ENCODE results near the gene STARD4. TPM values are rescaled to one million over a fixed set of nuclear protein-coding genes. Genes with fewer than 3 reads are reported as not detected.

Gene STARD4
- 1 to 10 TPM; 2.8 to 8.6 (median 7.5) TPM for polyA plus RNA-seq

GRCh38 chr5:111512375-111513130, at the start of gene STARD4:
TSS of gene STARD4 (minus strand) at chr5:111512535. CDS start at chr5:111507433, 5,102 bp downstream.
- WGBS, 3 donors: 0 to 1% (median 0%) methylated on average over 41 of the region's 41 CpGs
- H3K27ac ChIP-seq (ENCODE audit: low read depth, low read length): no peak within 1 kb of the TSS

GRCh38 chr5:111559680-111560079, 47.3 kb upstream of the STARD4 start:
- no peak overlapping the region for H3K27ac ChIP-seq (ENCODE audit: low read depth, low read length)

- WGBS, 3 donors: 91 to 100% (median 93%) methylated on average over 1 of the region's 1 CpG
- H3K27ac ChIP-seq (ENCODE audit: low read depth, low read length): no peak overlapping the region
These were observed 45.4 kb upstream of the STARD4 start for GRCh38 chr5:111557686-111558085.

DNA sequence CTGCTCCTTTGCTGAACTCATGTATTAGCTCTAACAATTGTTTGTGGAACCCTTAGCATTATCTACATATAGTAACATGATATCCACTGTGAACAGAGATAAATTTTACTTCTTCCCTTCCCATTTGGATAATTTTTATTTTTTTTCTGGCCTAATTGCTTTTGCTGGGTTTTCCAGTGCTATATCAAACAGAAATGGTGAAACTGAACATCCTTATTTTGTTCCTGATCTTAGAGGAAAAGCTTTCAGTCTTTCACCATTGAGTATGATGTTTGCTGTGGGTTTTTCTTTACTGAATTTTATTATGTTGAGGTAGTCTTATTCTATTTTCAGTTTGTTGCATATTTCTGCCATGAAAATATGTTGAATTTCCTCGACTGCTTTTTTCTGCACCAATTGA, 44.8 kb upstream of the STARD4 start:
- 84 to 100% (median 94%) methylated on average over 1 of the region's 1 CpG for WGBS, 3 donors
- no peak overlapping the region for H3K27ac ChIP-seq (ENCODE audit: low read depth, low read length)

- H3K27ac ChIP-seq (ENCODE audit: low read depth, low read length): no peak overlapping the region
- 72 to 80% (median 79%) methylated on average over 3 of the region's 3 CpGs for WGBS, 3 donors
These were observed 44.2 kb upstream of the STARD4 start for GRCh38 chr5:111556501-111556900.

DNA sequence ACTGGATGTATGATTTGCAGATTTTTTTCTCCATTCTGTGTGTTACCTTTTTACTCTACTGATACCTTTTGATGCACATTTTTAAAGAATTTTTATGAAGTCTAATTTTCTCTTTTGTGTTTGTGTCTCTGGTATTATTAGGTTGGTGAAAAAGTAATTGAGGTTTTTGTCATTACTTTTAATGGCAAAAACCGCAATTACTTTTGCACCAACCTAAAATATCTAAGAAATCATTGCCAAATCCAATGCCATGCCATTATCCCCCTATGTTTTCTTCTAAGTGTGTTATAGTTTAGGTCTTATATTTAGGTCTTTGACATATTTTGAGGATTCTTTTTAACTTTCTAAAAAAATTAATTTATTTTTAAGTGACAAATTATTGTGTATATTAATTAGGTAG, 43.4 kb upstream of the STARD4 start:
- 92 to 98% (median 96%) methylated on average over 1 of the region's 1 CpG for WGBS, 3 donors
- no peak overlapping the region for H3K27ac ChIP-seq (ENCODE audit: low read depth, low read length)

- 37 to 56% (median 45%) methylated on average over 1 of the region's 1 CpG for WGBS, 3 donors
- H3K27ac ChIP-seq (ENCODE audit: low read depth, low read length): no peak overlapping the region
These were observed 41.5 kb upstream of the STARD4 start for GRCh38 chr5:111553868-111554267.

DNA sequence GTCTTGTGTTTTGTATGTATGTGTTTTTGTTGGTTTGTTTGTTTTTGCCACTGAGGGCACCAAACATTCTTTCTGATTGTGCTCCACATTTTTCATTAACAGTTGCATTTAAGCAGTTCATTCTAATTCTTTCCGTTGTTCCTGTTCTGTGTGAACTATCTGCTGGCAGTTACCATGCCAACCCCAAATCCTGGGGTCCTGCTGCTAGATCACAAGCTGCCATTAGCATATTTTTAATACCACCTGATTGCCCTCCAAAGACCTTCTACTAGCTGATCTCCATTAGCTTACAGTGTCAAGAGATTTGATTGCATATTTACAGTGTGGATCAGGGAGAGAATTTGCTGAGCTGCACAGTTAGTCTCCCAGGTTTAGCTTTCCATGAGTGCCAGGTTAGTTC, 40.6 kb upstream of the STARD4 start:
- H3K27ac ChIP-seq (ENCODE audit: low read depth, low read length): no peak overlapping the region
- 92 to 97% (median 93%) methylated on average over 1 of the region's 1 CpG for WGBS, 3 donors

DNA sequence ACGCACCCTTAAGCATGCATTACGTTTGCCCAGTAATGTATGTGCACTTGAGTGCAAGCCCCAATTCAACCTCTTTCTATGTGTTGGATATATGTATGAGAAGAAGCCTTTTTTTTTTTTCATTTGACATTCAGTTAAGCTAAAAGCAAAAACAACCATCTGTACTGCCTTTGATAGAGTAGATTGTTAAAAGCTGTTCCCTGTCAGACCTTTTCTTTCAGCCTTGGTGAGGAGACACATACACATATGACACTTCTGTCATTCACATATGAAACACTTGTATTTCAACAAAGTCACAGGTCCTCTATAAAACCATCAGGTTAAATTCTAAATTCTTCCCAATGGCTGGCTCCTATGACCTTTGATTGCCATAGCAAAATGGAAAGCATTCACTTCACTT, 40.2 kb upstream of the STARD4 start:
- H3K27ac ChIP-seq (ENCODE audit: low read depth, low read length): no peak overlapping the region
- WGBS, 3 donors: 74 to 93% (median 90%) methylated on average over 2 of the region's 2 CpGs

- 45 to 66% (median 53%) methylated on average over 7 of the region's 7 CpGs for WGBS, 3 donors
- no peak overlapping the region for H3K27ac ChIP-seq (ENCODE audit: low read depth, low read length)
These were observed 39.4 kb upstream of the STARD4 start for GRCh38 chr5:111551569-111552275.

- WGBS, 3 donors: 54 to 81% (median 59%) methylated on average over 1 of the region's 1 CpG
- H3K27ac ChIP-seq (ENCODE audit: low read depth, low read length): no peak overlapping the region
These were observed 38.8 kb upstream of the STARD4 start for GRCh38 chr5:111551161-111551560.

- 26 to 29% (median 27%) methylated on average over 8 of the region's 8 CpGs for WGBS, 3 donors
- H3K27ac ChIP-seq (ENCODE audit: low read depth, low read length): no peak overlapping the region
These were observed 38.1 kb upstream of the STARD4 start for GRCh38 chr5:111550282-111551020.

DNA sequence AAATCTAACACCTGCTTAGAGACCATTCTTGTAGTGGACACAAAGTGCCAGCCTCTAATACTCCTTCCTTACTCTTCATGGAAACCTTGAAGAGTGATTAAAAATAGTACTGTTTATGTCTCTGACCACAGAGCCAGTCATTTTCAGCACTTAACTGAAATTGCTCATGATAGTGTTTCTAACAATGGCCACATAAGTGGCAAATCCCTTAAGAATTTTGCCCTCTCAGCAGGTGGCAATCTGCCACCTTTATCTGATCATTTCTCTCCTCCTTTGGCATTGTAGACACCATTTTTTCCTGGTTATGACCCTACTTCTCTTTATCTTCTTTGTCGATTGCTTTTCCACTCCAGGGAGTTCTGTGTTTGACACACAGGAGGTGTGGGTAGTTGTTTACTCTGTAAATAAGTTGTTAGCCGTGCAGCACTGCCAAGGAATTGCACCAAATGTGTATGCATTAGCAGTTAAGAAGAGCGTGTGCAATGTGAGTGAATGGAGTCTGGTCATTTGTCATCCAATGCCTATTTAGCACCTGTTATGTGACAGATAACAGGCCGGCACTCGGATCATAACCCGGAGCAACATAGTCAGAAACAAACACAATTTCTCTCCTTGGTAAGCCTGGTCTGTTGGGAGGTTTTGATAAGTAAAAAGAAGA, 36.8 kb upstream of the STARD4 start:
- no peak overlapping the region for H3K27ac ChIP-seq (ENCODE audit: low read depth, low read length)
- WGBS, 3 donors: 22 to 87% (median 84%) methylated on average over 6 of the region's 6 CpGs

DNA sequence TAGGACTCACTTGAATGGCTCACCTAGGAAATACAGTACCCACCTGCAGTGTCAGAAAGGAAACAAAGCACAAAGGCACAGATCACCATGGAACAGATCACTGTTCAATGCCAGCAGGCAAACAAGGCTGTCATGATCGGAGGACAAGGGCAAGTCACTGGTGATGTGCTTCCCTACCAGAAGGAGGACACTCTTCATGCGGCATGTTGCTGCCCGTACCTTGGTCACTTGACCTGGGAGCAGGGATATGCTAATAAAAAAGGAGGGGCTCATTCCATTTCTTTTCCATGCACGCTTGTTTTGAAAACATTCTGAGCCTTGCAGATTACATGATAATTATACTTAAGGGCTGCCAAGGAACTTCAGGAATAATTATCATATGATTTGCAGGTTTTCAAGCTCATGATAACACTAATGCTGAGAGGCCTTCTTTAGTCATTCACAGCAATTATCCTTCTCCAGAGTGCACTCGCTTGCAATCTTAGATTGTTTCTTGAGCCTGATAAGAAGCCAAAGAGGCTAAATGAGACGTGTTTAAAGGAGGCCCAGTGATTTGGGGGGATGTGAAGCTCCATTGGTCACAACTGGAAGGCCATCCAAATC, 36.1 kb upstream of the STARD4 start:
- no peak overlapping the region for H3K27ac ChIP-seq (ENCODE audit: low read depth, low read length)
- 75 to 87% (median 85%) methylated on average over 6 of the region's 6 CpGs for WGBS, 3 donors

DNA sequence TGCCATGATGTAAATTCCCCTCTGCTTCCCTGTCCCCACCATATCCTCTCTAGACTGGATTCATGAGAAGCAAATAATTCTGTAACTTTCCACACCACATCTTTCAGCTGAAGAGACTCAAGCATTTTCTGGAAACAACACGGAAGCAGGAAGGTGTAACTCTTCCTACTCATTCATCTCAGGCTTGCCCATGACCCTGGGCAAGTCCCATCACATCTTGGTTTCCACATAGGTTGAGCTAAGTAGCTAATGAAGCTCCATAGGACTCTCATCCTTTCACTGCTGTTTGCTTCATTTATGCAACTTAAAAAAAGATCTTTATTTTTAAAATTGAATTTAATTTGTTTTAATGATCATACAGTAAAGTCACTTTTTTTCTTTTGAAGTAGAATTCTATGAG, 32.7 kb upstream of the STARD4 start:
- WGBS, 3 donors: 75 to 86% (median 79%) methylated on average over 1 of the region's 1 CpG
- H3K27ac ChIP-seq (ENCODE audit: low read depth, low read length): no peak overlapping the region

DNA sequence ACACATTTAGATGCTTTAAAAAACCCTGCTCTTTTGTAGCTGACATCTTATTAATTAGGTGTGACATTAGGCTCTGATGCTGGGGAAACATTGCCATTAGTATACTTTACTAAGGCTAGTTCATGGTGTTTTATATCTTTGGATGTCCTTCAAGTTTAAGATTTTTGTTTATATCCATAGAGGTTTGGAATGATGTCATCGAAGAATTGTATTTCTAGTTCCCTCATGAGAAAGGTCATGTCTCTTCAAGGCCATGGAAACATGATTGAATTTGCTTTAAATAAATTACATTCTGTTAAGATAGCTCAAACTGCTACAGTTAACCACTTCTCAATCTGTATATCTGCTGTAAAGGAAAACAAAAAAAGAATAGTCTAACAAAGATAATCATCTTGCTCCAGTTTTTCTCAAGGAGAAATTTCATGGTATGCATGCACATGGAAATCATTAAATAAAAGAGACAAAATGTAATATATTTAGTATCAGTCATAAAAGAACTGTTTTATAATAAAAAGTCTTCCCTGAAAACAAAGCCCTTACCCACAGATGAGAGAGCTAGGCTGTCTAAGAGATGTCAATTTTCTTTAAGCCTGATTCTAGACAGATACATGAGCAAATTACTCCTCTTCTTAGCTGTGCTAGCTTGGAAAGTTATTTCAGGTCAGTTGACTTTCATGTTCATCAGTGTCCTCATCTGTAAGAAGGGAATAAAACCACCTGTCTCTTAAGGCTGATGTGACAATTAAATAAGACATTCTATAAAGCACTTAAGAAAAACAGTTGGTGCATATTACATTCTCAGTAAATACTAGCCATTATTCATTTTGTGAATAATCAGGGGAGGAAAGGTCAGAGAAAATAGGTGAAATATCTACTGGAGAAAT, 25.0 kb upstream of the STARD4 start:
- 60 to 73% (median 67%) methylated on average over 1 of the region's 1 CpG for WGBS, 3 donors

GRCh38 chr5:111535879-111536549, 23.7 kb upstream of the STARD4 start:
- H3K27ac ChIP-seq (ENCODE audit: low read depth, low read length): no peak overlapping the region
- 76 to 88% (median 86%) methylated on average over 1 of the region's 1 CpG for WGBS, 3 donors

More for the DNA sequence above, 25.0 kb upstream of the STARD4 start:
- H3K27ac ChIP-seq (ENCODE audit: low read depth, low read length): no peak overlapping the region
